H1 (cell line): ENCODE results near the gene TSKU. TPM values are rescaled to one million over a fixed set of nuclear protein-coding genes. Genes with fewer than 3 reads are reported as not detected.

Experiments
- CTCF ChIA-PET: fragments of 300-600 bp; sonication (Branson Sonifier 250); formaldehyde crosslinking; loops from one replicate; lab custom pipeline; 2021; ENCODE audit not compliant: partially characterized antibody; lab: Charles Lee
- POLR2A ChIA-PET: fragments of 300-600 bp; sonication (Branson Sonifier 250); formaldehyde crosslinking; loops from one replicate; lab custom pipeline; 2021; ENCODE audit warnings: inconsistent platforms; ENCODE audit not compliant: partially characterized antibody; lab: Charles Lee
- DNase-seq, 2 experiments: peaks; one replicate each; pipeline versions ENCODE4 v3.0.0 to v3.0.0-alpha.2; 2010 to 2022; ENCODE audit warnings: low spot score in 2 of 2, low read depth in 1 of 2, mixed read lengths in 1 of 2
- FAIRE-seq: peaks from 2 replicates; lab custom pipeline; 2011; peaks lifted over from hg19 to GRCh38; lab: Jason Lieb, UNC
- H2AFZ ChIP-seq: 2 replicates; pipeline ENCODE4 v1.8.1; 2012; ENCODE audit warnings: low read length, inconsistent platforms
- H2AK5ac ChIP-seq: 2 replicates; pipeline ENCODE4 v1.6.1; 2013; ENCODE audit warnings: low read depth, low read length
- H2BK120ac ChIP-seq: replicated peaks from 2 replicates; pipeline ENCODE3; 2013; ENCODE audit warnings: low read depth, low read length, inconsistent platforms
- H2BK12ac ChIP-seq: 2 replicates; pipeline ENCODE4 v1.6.1; 2013; ENCODE audit warnings: low read depth, low read length
- H2BK15ac ChIP-seq: 2 replicates; pipeline ENCODE4 v1.6.1; 2013; ENCODE audit warnings: low read length
- H2BK20ac ChIP-seq: 2 replicates; pipeline ENCODE4 v1.6.1; 2013; ENCODE audit warnings: low read length
- H2BK5ac ChIP-seq: 2 replicates; pipeline ENCODE4 v1.6.1; 2013; ENCODE audit warnings: low read depth, low read length
- H3K14ac ChIP-seq: 2 replicates; pipeline ENCODE4 v1.6.1; 2013; ENCODE audit warnings: inconsistent platforms; ENCODE audit not compliant: insufficient read length
- H3K18ac ChIP-seq: 2 replicates; pipeline ENCODE4 v1.6.1; 2013; ENCODE audit warnings: low read length; ENCODE audit errors: extremely low read depth
- H3K23ac ChIP-seq: 2 replicates; pipeline ENCODE4 v1.6.1; 2013; ENCODE audit warnings: inconsistent platforms; ENCODE audit not compliant: insufficient read length
- H3K23me2 ChIP-seq: 2 replicates; pipeline ENCODE4 v1.6.1; 2013; ENCODE audit warnings: low read depth, low read length
- H3K27ac ChIP-seq: 2 replicates; pipeline ENCODE4 v1.6.1; 2011; ENCODE audit warnings: low read depth, low read length, inconsistent platforms
- H3K27me3 ChIP-seq, 4 experiments: replicated peaks in 1 of 4; 1 replicate in 1 of 4; 2 replicates in 3 of 4; pipeline versions ENCODE4 v1.6.1 to v1.8.1; 2011 to 2013; ENCODE audit warnings: low read length in 3 of 4, mild to moderate bottlenecking in 3 of 4, inconsistent platforms in 2 of 4, mixed read lengths in 2 of 4, moderate library complexity in 1 of 4; ENCODE audit not compliant: control insufficient read depth in 3 of 4, insufficient read depth in 3 of 4; ENCODE audit errors: extremely low read depth in 1 of 4
- H3K36me3 ChIP-seq, 4 experiments: 2 replicates each; pipeline versions ENCODE4 v1.6.1 to v1.8.1; 2011 to 2013; ENCODE audit warnings: mild to moderate bottlenecking in 4 of 4, low read length in 3 of 4, moderate library complexity in 2 of 4, control low read depth in 1 of 4, inconsistent platforms in 1 of 4; ENCODE audit not compliant: insufficient read depth in 4 of 4, control insufficient read depth in 2 of 4
- H3K4ac ChIP-seq: replicated peaks from 2 replicates; pipeline ENCODE3; 2013; ENCODE audit warnings: low read length, low read depth, mixed read lengths, inconsistent platforms; ENCODE audit not compliant: insufficient read length
- H3K4me1 ChIP-seq, 4 experiments: replicated peaks in 1 of 4; 1 replicate in 1 of 4; 2 replicates in 3 of 4; pipeline versions ENCODE4 v1.6.1 to v1.8.1; 2011 to 2013; ENCODE audit warnings: low read length in 3 of 4, inconsistent platforms in 2 of 4, mixed read lengths in 1 of 4; ENCODE audit not compliant: insufficient read depth in 4 of 4, control insufficient read depth in 3 of 4
- H3K4me2 ChIP-seq, 2 experiments: 2 replicates each; pipeline versions ENCODE4 v1.6.1 to v1.8.1; 2011 to 2013; ENCODE audit warnings: low read depth in 2 of 2, low read length in 2 of 2, control low read depth in 1 of 2, inconsistent platforms in 1 of 2, mild to moderate bottlenecking in 1 of 2; ENCODE audit not compliant: insufficient read depth in 1 of 2
- H3K4me3 ChIP-seq, 4 experiments: fragments of 200-600, 300-600 bp in 1 of 4; sonication (generic), shearing (Covaris generic), sonication (Bioruptor Twin) in 1 of 4; 2 replicates each; pipeline versions ENCODE4 v1.5.1 to v1.8.1; 2011 to 2016; ENCODE audit warnings: low read length in 4 of 4, low read depth in 3 of 4, control low read depth in 2 of 4, inconsistent platforms in 2 of 4, mild to moderate bottlenecking in 2 of 4, mixed read lengths in 1 of 4, moderate library complexity in 1 of 4; ENCODE audit not compliant: insufficient read depth in 2 of 4; ENCODE audit errors: extremely low read depth in 1 of 4
- H3K56ac ChIP-seq: replicated peaks from 2 replicates; pipeline ENCODE3; 2013; ENCODE audit warnings: low read depth, mild to moderate bottlenecking, mixed read lengths, low read length, inconsistent platforms; ENCODE audit not compliant: insufficient read length
- H3K79me1 ChIP-seq: 2 replicates; pipeline ENCODE4 v1.6.1; 2013; ENCODE audit warnings: low read depth, low read length, control low read depth
- H3K79me2 ChIP-seq, 2 experiments: 2 replicates each; pipeline versions ENCODE4 v1.6.1 to v1.8.1; 2012 to 2013; ENCODE audit warnings: low read length in 2 of 2, mild to moderate bottlenecking in 2 of 2, inconsistent platforms in 1 of 2; ENCODE audit not compliant: insufficient read depth in 2 of 2, control insufficient read depth in 1 of 2
- H3K9ac ChIP-seq, 4 experiments: replicated peaks in 1 of 4; 1 replicate in 1 of 4; 2 replicates in 3 of 4; pipeline versions ENCODE4 v1.6.1 to v1.8.1; 2011 to 2013; ENCODE audit warnings: low read depth in 3 of 4, low read length in 3 of 4, control low read depth in 2 of 4, mild to moderate bottlenecking in 2 of 4, moderate library complexity in 2 of 4, inconsistent platforms in 1 of 4; ENCODE audit errors: extremely low read depth in 1 of 4
- H3K9me3 ChIP-seq, 2 experiments: 2 replicates each; pipeline versions ENCODE4 v1.6.1 to v1.8.1; 2012 to 2013; ENCODE audit warnings: mild to moderate bottlenecking in 2 of 2, moderate library complexity in 2 of 2, control low read depth in 1 of 2, inconsistent platforms in 1 of 2, low read depth in 1 of 2, low read length in 1 of 2, mixed read lengths in 1 of 2; ENCODE audit not compliant: insufficient read depth in 2 of 2
- H4K20me1 ChIP-seq, 2 experiments: replicated peaks in 1 of 2; 2 replicates each; pipeline versions ENCODE3 to v1.8.1; 2011 to 2013; ENCODE audit warnings: inconsistent platforms in 2 of 2, low read length in 2 of 2, mild to moderate bottlenecking in 1 of 2; ENCODE audit not compliant: insufficient read depth in 2 of 2, control insufficient read depth in 1 of 2
- H4K5ac ChIP-seq: 2 replicates; pipeline ENCODE4 v1.6.1; 2013; ENCODE audit warnings: low read length, low read depth, mixed read lengths, inconsistent platforms; ENCODE audit not compliant: insufficient read length
- H4K8ac ChIP-seq: 2 replicates; pipeline ENCODE4 v1.8.0; 2013; ENCODE audit warnings: mild to moderate bottlenecking, moderate library complexity, low read length, inconsistent platforms; ENCODE audit not compliant: insufficient read depth; ENCODE audit errors: extremely low read depth
- H4K91ac ChIP-seq: replicated peaks from 2 replicates; pipeline ENCODE3; 2013; ENCODE audit warnings: low read length, mixed read lengths, inconsistent platforms; ENCODE audit not compliant: insufficient read length
- CBX5 ChIP-seq: fragments of 300-800, 300-1000 bp; sonication (generic); IDR thresholded peaks from 2 replicates; pipeline ENCODE4 v1.7.1; 2016; ENCODE audit warnings: antibody characterized with exemption, low read length, low read depth
- CEBPB ChIP-seq: IDR thresholded peaks from 2 replicates; pipeline ENCODE4 v1.6.1; 2012; ENCODE audit warnings: low read depth, low read length
- CHD1 ChIP-seq: IDR thresholded peaks from 2 replicates; pipeline ENCODE4 v1.6.1; 2012; ENCODE audit warnings: low read depth, low read length, improper control_type of control experiment
- KDM4A ChIP-seq: IDR thresholded peaks from one replicate; pipeline ENCODE4 v1.7.1; 2012; ENCODE audit warnings: low read depth, mild to moderate bottlenecking, moderate library complexity, low read length, inconsistent platforms; ENCODE audit not compliant: severe bottlenecking
- NANOG ChIP-seq: IDR thresholded peaks from 2 replicates; pipeline ENCODE4 v1.6.1; 2011; ENCODE audit warnings: low read length, low read depth, mild to moderate bottlenecking, inconsistent platforms; ENCODE audit not compliant: insufficient read depth, poor library complexity, severe bottlenecking
- TAF7 ChIP-seq: optimal IDR thresholded peaks from 2 replicates; pipeline ENCODE3; 2011; ENCODE audit warnings: low read depth, mild to moderate bottlenecking, inconsistent platforms, low read length, moderate library complexity, borderline replicate concordance
- TEAD4 ChIP-seq: IDR thresholded peaks from 2 replicates; pipeline ENCODE4 v1.6.1; 2012; ENCODE audit warnings: low read depth, low read length, inconsistent platforms, mixed read lengths
- ZNF274 ChIP-seq: IDR thresholded peaks from 2 replicates; pipeline ENCODE4 v1.7.0; 2012; ENCODE audit warnings: low read length, borderline replicate concordance; ENCODE audit errors: extremely low read depth
- WGBS, 2 experiments: shearing (Covaris generic) in 1 of 2; methylation state at CpG; one replicate each; pipeline versions ENCODE4 v1.1.6 to v1.1.7; 2013 to 2015; ENCODE audit warnings: low lambda C conversion rate in 2 of 2, mixed read lengths in 2 of 2, inconsistent platforms in 1 of 2, low coverage in 1 of 2, missing lambda C conversion rate in 1 of 2; ENCODE audit not compliant: insufficient replicate concordance in 2 of 2, insufficient coverage in 1 of 2, insufficient read length in 1 of 2; ENCODE audit errors: extremely low coverage in 1 of 2, missing lambda C conversion rate in 1 of 2; 5-methylcytosine and 5-hydroxymethylcytosine counted together
- polyA plus RNA-seq, 7 experiments: library from polyadenylated mRNA; depleted of rRNA in 3 of 7; stranded (reverse) in 5 of 7; unstranded in 2 of 7; fragments of >200 nt in 5 of 7; fragments of 200-250 nt in 2 of 7; gene quantifications; 1 replicate in 5 of 7; 2 replicates in 1 of 7; 4 replicates in 1 of 7; pipeline versions ENCODE4 v1.2.1 to v1.2.3, GENCODE V29; 2011 to 2013; ENCODE audit warnings: missing spikeins in 2 of 7, mixed read lengths in 2 of 7
- total RNA-seq: library from RNA; stranded (reverse); fragmentation: NEBNext Ultra II Directional; extraction: Animal tissue kit (Norgen Biotek cat#: 25700); gene quantifications from 2 replicates; pipeline ENCODE4 v1.2.1, GENCODE V29; 2021

TSKU gene
- total and polyA plus RNA-seq, 2 of the 8 experiments (the other 6 are each of a cell fraction or from before 2014, with no cell fraction given) = 22.8 to 28.4 TPM

DNA sequence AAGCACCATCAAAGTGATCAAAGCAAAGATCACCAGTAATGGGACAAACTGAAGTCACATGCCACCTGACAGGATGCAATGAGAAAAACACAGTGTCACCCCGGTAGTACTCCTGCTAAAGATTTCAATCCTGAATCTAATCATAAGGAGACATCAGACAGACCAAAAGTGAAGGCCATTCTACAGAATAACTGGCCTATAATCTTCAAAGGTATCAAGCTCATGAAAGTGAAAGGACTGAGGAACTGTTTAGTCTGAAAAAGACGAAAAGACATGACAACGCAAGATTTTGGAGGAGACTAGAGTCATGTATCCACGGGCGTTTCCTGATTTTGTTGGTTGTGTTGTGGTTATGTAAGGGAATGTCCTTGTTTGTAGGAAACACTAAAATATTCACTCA lies 42.4 kb upstream of the TSKU start:
- CTCF ChIA-PET = interaction anchor here (1.3 kb wide), 1 partner anchor 19 kb away, joined by 4 read pairs; no protein-coding TSS in a partner anchor
- POLR2A ChIA-PET = no interaction called here
- FAIRE-seq = no peak

More for the DNA sequence above, 42.4 kb upstream of the TSKU start:
- H2BK120ac ChIP-seq = no peak overlapping the region
- H3K14ac ChIP-seq = no peak overlapping the region
- H3K56ac ChIP-seq = no peak overlapping the region
- H4K20me1 ChIP-seq = no peaks in the 10 kb centered on the region
- no peak overlapping the region for H2BK15ac ChIP-seq
- TF ChIP-seq CBX5 (no peak), ZNF274 (no peak), NANOG (no peak), CEBPB (no peak), TAF7 (no peak), TEAD4 (no peak), KDM4A (no peak), CHD1 (no peak)
- no peaks in the 10 kb centered on the region for H3K79me1 ChIP-seq
- no peak overlapping the region for H4K5ac ChIP-seq
- no peaks in the 10 kb centered on the region for H3K9me3 ChIP-seq
- no peak overlapping the region for H4K91ac ChIP-seq
- H3K23ac ChIP-seq = no peak overlapping the region
- no peak overlapping the region for H3K4me3 ChIP-seq
- no peaks in the 10 kb centered on the region for H3K27me3 ChIP-seq
- no peak overlapping the region for H3K18ac ChIP-seq
- H3K27ac ChIP-seq = no peak overlapping the region
- no peaks in the 10 kb centered on the region for H3K36me3 ChIP-seq
- H3K9ac ChIP-seq = no peak overlapping the region
- H2BK12ac ChIP-seq = no peak overlapping the region
- no peak overlapping the region for H3K4ac ChIP-seq
- WGBS, 2 experiments = 81% methylated on average over 5 of the region's 5 CpGs; no CpG with 5 or more reads in 1 of the 2 experiments
- DNase-seq = no peak
- no peaks in the 10 kb centered on the region for H3K79me2 ChIP-seq
- H3K4me1 ChIP-seq = peaks cover 0 to 7% (median 1%) of the 10 kb centered on the region in 4 experiments; a peak in 4 of 7 replicates
- no peak overlapping the region for H3K4me2 ChIP-seq
- H2AFZ ChIP-seq = no peak overlapping the region
- no peak overlapping the region for H2BK20ac ChIP-seq
- H2BK5ac ChIP-seq = no peak overlapping the region
- no peaks in the 10 kb centered on the region for H3K23me2 ChIP-seq
- H4K8ac ChIP-seq = no peak overlapping the region
- H2AK5ac ChIP-seq = no peak overlapping the region
